Measurements from ENCODE around the gene TP63. TPM values are rescaled to one million over a fixed set of nuclear protein-coding genes. Genes with fewer than 3 reads are reported as not detected.

TP63 gene
- polyA plus RNA-seq, 1 experiment: not detected

DNA sequence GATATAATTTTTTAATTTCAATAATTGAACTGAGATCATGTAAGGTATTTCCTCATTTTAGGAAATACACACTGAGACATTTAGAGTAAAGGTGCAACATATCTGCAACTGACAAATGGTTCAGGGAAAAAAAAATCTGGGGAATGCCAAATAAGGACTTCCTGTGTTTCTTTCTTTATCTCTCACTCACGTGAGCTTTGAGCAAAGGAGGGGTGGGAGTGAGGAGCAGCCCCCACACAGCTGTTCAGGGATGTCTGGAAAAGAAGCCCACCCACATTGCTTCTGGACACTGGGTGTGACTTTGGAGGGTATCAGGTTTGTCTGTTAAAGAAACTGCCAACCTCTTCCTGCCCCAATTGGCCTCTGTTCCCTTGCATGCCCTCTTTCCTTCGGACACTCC lies 5.6 kb upstream of the TP63 start:
- ChIA-PET CTCF (no interaction called here), POLR2A (no interaction called here)
- Histone ChIP-seq H3K4me3 (ENCODE audit: low read depth, low read length) (no peak overlapping the region), H3K36me3 (ENCODE audit: control insufficient read depth, insufficient read depth, low read length) (no peaks in the 10 kb centered on the region), H3K27me3 (ENCODE audit: control insufficient read depth, insufficient read depth, low read length) (no peaks in the 10 kb centered on the region)
- no peak for DNase-seq (ENCODE audit: low read depth)
- TF ChIP-seq, protein P1, sequence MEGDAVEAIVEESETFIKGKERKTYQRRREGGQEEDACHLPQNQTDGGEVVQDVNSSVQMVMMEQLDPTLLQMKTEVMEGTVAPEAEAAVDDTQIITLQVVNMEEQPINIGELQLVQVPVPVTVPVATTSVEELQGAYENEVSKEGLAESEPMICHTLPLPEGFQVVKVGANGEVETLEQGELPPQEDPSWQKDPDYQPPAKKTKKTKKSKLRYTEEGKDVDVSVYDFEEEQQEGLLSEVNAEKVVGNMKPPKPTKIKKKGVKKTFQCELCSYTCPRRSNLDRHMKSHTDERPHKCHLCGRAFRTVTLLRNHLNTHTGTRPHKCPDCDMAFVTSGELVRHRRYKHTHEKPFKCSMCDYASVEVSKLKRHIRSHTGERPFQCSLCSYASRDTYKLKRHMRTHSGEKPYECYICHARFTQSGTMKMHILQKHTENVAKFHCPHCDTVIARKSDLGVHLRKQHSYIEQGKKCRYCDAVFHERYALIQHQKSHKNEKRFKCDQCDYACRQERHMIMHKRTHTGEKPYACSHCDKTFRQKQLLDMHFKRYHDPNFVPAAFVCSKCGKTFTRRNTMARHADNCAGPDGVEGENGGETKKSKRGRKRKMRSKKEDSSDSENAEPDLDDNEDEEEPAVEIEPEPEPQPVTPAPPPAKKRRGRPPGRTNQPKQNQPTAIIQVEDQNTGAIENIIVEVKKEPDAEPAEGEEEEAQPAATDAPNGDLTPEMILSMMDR (IDR thresholded peaks at IDR 0.05; ENCODE audit: insufficient read depth, low read depth, low read length): no peak

DNA sequence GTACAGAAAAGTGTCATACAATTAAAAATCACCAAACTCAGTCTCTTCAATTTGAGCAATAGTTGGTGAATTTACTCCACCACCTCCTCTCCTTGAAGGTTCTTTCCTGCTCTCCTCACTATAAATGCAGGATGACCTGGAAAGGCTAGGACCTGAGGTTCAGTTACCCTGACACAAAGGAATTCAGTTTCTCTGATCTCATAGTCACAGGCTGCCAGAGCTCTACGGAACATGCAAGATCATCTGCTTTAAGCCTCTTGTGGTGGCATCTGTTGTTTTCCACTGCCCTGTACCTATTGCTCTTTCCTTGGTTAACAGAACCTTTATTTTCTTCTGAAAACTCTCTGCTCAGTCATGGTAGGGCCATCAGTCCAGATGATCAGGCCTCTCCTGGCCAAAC lies 4.9 kb upstream of the TP63 start:
- POLR2A ChIA-PET: no interaction called here
- DNase-seq (ENCODE audit: low read depth): no peak

DNA sequence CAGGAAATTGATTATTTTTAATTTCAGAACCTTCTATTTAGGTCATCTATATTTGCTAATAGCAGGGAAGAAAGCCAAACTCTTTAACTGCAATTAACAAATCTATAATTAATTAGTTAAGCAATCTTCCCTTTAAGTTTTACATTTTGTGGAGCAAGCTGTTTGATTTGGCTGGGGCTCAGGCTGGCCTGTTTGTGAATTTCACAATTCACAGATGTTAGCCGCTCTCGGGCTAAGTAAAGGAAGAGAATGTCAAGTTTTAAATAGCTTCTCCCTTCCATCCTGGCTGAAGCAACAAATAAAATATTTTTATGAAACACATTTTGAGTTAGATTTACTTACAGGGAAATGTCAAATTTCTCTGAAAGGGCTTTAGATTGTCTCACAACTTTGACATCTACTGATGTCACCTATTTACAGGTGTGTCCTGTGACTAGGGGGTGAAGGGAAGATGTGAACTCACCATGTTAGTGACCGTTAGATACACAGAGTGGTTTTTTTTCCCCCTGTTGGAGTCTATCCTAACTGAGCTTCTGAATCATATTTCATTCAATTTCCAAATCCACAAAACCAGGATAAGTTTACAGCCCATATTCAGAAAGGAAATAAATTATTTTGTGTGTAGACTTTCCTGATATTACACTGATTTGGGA lies 1.3 kb upstream of the TP63 start:
- no peak overlapping the region for H3K4me3 ChIP-seq (ENCODE audit: low read depth, low read length)
- no peaks in the 10 kb centered on the region for H3K36me3 ChIP-seq (ENCODE audit: control insufficient read depth, insufficient read depth, low read length)
- ChIA-PET POLR2A (no interaction called here), CTCF (no interaction called here)
- TF ChIP-seq, protein P1 (IDR thresholded peaks at IDR 0.05; ENCODE audit: insufficient read depth, low read depth, low read length): no peak
- no peaks in the 10 kb centered on the region for H3K27me3 ChIP-seq (ENCODE audit: control insufficient read depth, insufficient read depth, low read length)
- DNase-seq (ENCODE audit: low read depth): no peak

More for the DNA sequence above, 4.9 kb upstream of the TP63 start:
- CTCF ChIA-PET: interaction anchor here (0.6 kb wide), 1 partner anchor 105 kb away, joined by 3 read pairs; no protein-coding TSS in a partner anchor
- Histone ChIP-seq H3K27me3 (ENCODE audit: control insufficient read depth, insufficient read depth, low read length) (no peaks in the 10 kb centered on the region), H3K4me3 (ENCODE audit: low read depth, low read length) (no peak overlapping the region), H3K36me3 (ENCODE audit: control insufficient read depth, insufficient read depth, low read length) (no peaks in the 10 kb centered on the region)
- TF ChIP-seq, protein P1 (IDR thresholded peaks at IDR 0.05; ENCODE audit: insufficient read depth, low read depth, low read length): no peak

DNA sequence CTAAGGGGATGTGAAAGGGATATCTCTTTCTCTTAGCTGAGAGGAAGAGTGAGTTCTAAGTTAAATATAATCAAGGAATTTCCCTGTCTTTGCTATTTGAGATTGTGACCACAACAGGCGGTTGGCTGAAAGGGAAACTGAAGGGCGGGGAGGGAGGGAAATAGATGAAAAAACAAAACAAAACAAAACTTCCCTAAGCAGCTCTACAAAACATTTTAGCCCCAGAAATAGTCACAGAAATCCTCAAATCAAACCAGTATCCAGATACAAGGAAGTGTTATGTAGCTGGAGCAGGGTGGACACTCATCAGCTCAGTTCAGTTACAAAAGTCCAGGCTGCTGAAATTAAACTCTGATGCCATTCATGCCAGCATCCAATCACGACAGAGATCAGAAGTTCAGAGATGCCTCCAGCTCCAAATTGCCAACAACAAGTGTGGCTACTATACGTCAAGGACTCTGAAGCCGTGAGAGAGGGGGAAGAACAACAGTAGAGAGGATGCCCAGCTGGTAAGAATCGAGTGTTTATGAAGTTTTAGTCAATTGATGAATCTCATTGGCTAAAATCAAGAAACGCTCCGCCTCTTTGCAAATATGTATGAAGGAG lies 319 bp upstream of the TP63 start:
- ChIA-PET CTCF (no interaction called here), POLR2A (no interaction called here)
- H3K27me3 ChIP-seq (ENCODE audit: control insufficient read depth, insufficient read depth, low read length): no peaks in the 10 kb centered on the region
- H3K36me3 ChIP-seq (ENCODE audit: control insufficient read depth, insufficient read depth, low read length): no peaks in the 10 kb centered on the region
- TF ChIP-seq, protein P1 (IDR thresholded peaks at IDR 0.05; ENCODE audit: insufficient read depth, low read depth, low read length): no peak
- no peak for DNase-seq (ENCODE audit: low read depth)
- H3K4me3 ChIP-seq (ENCODE audit: low read depth, low read length): no peak overlapping the region

DNA sequence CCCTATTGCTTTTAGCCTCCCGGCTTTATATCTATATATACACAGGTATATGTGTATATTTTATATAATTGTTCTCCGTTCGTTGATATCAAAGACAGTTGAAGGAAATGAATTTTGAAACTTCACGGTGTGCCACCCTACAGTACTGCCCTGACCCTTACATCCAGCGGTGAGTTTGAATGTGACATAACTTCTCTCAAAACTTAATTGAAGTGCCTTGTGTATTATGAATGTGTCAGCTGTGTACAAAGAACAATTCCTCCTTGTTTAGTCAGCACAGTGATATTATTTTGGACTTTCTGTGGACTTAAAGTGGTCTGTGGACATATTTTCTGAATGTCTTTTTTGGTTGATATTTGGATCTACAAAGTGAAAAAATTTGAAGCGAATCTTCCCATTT lies 220 bp downstream of the TP63 start:
- CTCF ChIA-PET: no interaction called here
- TF ChIP-seq, protein P1 (IDR thresholded peaks at IDR 0.05; ENCODE audit: insufficient read depth, low read depth, low read length): no peak
- POLR2A ChIA-PET: no interaction called here

More for the DNA sequence above, 220 bp downstream of the TP63 start:
- DNase-seq (ENCODE audit: low read depth): no peak
- Histone ChIP-seq H3K4me3 (ENCODE audit: low read depth, low read length) (no peak overlapping the region), H3K27me3 (ENCODE audit: control insufficient read depth, insufficient read depth, low read length) (no peaks in the 10 kb centered on the region), H3K36me3 (ENCODE audit: control insufficient read depth, insufficient read depth, low read length) (no peaks in the 10 kb centered on the region)
